CD4-positive, alpha-beta memory T cell (primary cell): ENCODE data around the gene ARL2BP. TPM values are rescaled to one million over a fixed set of nuclear protein-coding genes. Genes with fewer than 3 reads are reported as not detected.

Experiments
- CTCF ChIA-PET: fragments of 350-600 bp; sonication (Branson Sonifier 250); formaldehyde crosslinking; loops from one replicate; lab custom pipeline; 2021; ENCODE audit warnings: inconsistent platforms; ENCODE audit not compliant: partially characterized antibody; lab: Charles Lee
- POLR2A ChIA-PET: fragments of 350-600 bp; sonication (Branson Sonifier 250); formaldehyde crosslinking; loops from one replicate; lab custom pipeline; 2021; ENCODE audit not compliant: partially characterized antibody; lab: Charles Lee
- DNase-seq, 5 donors: peaks; one replicate each; pipeline versions ENCODE4 v3.0.0 to v3.0.0-alpha.2; 2020 to 2022; ENCODE audit warnings: mixed read lengths in 1 of 5
- H3K27ac ChIP-seq: one replicate; pipeline ENCODE4 v1.7.0; 2013; ENCODE audit warnings: low read depth, low read length
- H3K27me3 ChIP-seq: 2 replicates; pipeline ENCODE4 v1.7.0; 2013; ENCODE audit warnings: mild to moderate bottlenecking, low read length, moderate library complexity; ENCODE audit not compliant: insufficient read depth
- H3K36me3 ChIP-seq: 2 replicates; pipeline ENCODE4 v1.7.0; 2013; ENCODE audit warnings: mild to moderate bottlenecking, low read length, moderate library complexity; ENCODE audit not compliant: insufficient read depth
- H3K4me1 ChIP-seq: 2 replicates; pipeline ENCODE4 v1.7.0; 2013; ENCODE audit warnings: mild to moderate bottlenecking, low read length, moderate library complexity; ENCODE audit not compliant: insufficient read depth
- H3K4me3 ChIP-seq, 2 donors: one replicate each; pipeline ENCODE4 v1.7.0; 2013; ENCODE audit warnings: low read length in 2 of 2, mild to moderate bottlenecking in 1 of 2
- H3K9me3 ChIP-seq, 2 donors: one replicate each; pipeline ENCODE4 v1.7.0; 2013; ENCODE audit warnings: low read length in 2 of 2, control low read depth in 1 of 2; ENCODE audit not compliant: control insufficient read depth in 1 of 2
- H3K27ac Mint-ChIP-seq, 7 donors: one replicate each; pipeline ENCODE4 v1.8.0; 2020 to 2021; ENCODE audit warnings: mixed read lengths in 7 of 7, mild to moderate bottlenecking in 6 of 7, inconsistent platforms in 3 of 7, moderate library complexity in 3 of 7
- H3K27me3 Mint-ChIP-seq, 2 donors: one replicate each; pipeline ENCODE4 v1.8.0; 2020 to 2021; ENCODE audit warnings: mixed read lengths in 2 of 2
- H3K36me3 Mint-ChIP-seq, 2 donors: one replicate each; pipeline ENCODE4 v1.8.0; 2020 to 2021; ENCODE audit warnings: mixed read lengths in 2 of 2, inconsistent platforms in 1 of 2, mild to moderate bottlenecking in 1 of 2
- H3K4me1 Mint-ChIP-seq, 4 donors: one replicate each; pipeline ENCODE4 v1.8.0; 2020 to 2021; ENCODE audit warnings: mixed read lengths in 4 of 4, mild to moderate bottlenecking in 1 of 4
- H3K4me3 Mint-ChIP-seq, 8 donors: one replicate each; pipeline ENCODE4 v1.8.0; 2020 to 2021; ENCODE audit warnings: mixed read lengths in 8 of 8, mild to moderate bottlenecking in 7 of 8, moderate library complexity in 6 of 8, inconsistent platforms in 3 of 8
- H3K9me3 Mint-ChIP-seq, 8 donors: one replicate each; pipeline ENCODE4 v1.8.0; 2020 to 2021; ENCODE audit warnings: mixed read lengths in 8 of 8, mild to moderate bottlenecking in 5 of 8, inconsistent platforms in 3 of 8, moderate library complexity in 1 of 8
- intact Hi-C: fragments of 100-400 bp; cut with micrococcal nuclease; formaldehyde crosslinking; loops from one replicate; pipeline ENCODE4 v1.15.1; 2023
- polyA plus RNA-seq, 2 donors: library from polyadenylated mRNA; unstranded; fragments of 300-500 nt; fragmentation: Illumina TruSeq; gene quantifications; one replicate each; pipeline ENCODE4 v1.2.3, GENCODE V29; 2021
- total RNA-seq, 2 experiments: library from RNA; stranded (reverse); gene quantifications; one replicate each; pipeline ENCODE4 v1.2.3, GENCODE V29; 2021

ARL2BP gene
- total and polyA plus RNA-seq, 4 experiments from 2014 or later = 48.0 to 181 (median 89.5) TPM

GRCh38 chr16:57301126-57301817 lies 56.2 kb downstream of the ARL2BP start:
- Mint-ChIP-seq H3K9me3 (no peaks in the 10 kb centered on the region), H3K36me3 (no peaks in the 10 kb centered on the region), H3K27me3 (no peaks in the 10 kb centered on the region), H3K4me3 (no peak overlapping the region), H3K27ac (peak overlapping the region in 2 of 7 donors; percentile 12 to 34), H3K4me1 (peaks cover 12 to 27% (median 17%) of the 10 kb centered on the region in 4 donors)
- Histone ChIP-seq H3K27ac (no peak overlapping the region), H3K4me3 (peak overlapping the region in 1 of 2 donors; percentile 9), H3K27me3 (no peaks in the 10 kb centered on the region), H3K4me1 (peaks cover 49% of the 10 kb centered on the region), H3K9me3 (no peaks in the 10 kb centered on the region), H3K36me3 (no peaks in the 10 kb centered on the region)
- DNase-seq = no peak
- CTCF ChIA-PET = interaction anchor here (0.8 to 10.3 kb wide), 12 partner anchors 10 to 291 kb away, joined by 3 to 174 read pairs (median 4); partner anchors contain the start of genes ARL2BP, CIAPIN1, COQ9 and POLR2C
- intact Hi-C loops = no loop called here
- POLR2A ChIA-PET = interaction anchor here (0.7 to 3.9 kb wide), 6 partner anchors 22 to 174 kb away, joined by 3 to 26 read pairs (median 14); partner anchors contain the start of gene ARL2BP

Other genes with a start within 250 kb of the ARL2BP start
- 1 to 10 TPM; 3.8 to 4.1 TPM for gene CPNE2, start 152.7 kb upstream of the ARL2BP start, total RNA-seq
- gene CPNE2, start 152.7 kb upstream of the ARL2BP start, polyA plus RNA-seq = 1 to 10 TPM; 6.7 to 6.8 TPM
- 100 to 1,000 TPM; 147 to 157 TPM for gene PSME3IP1, start 59.2 kb upstream of the ARL2BP start, total RNA-seq
- gene PSME3IP1, start 59.2 kb upstream of the ARL2BP start, polyA plus RNA-seq = 10 to 100 TPM; 59.9 to 64.5 TPM
- 10 to 100 TPM; 32.8 to 38.0 TPM for gene RSPRY1, start 58.9 kb upstream of the ARL2BP start, total RNA-seq
- gene RSPRY1, start 58.9 kb upstream of the ARL2BP start, polyA plus RNA-seq = 10 to 100 TPM; 28.5 to 34.0 TPM
- gene PLLP, start 39.4 kb downstream of the ARL2BP start, total RNA-seq = 1 to 10 TPM; 1.6 to 2.4 TPM
- gene PLLP, start 39.4 kb downstream of the ARL2BP start, polyA plus RNA-seq = 1 to 10 TPM; 1.6 to 2.2 TPM
- gene CCL22, start 113.5 kb downstream of the ARL2BP start, total RNA-seq = under 1 TPM in 1 of 2 experiments, not detected in 1; 0.26 TPM
- not detected for gene CCL22, start 113.5 kb downstream of the ARL2BP start, polyA plus RNA-seq
- not detected for gene CX3CL1, start 127.2 kb downstream of the ARL2BP start, total RNA-seq
- gene CX3CL1, start 127.2 kb downstream of the ARL2BP start, polyA plus RNA-seq = not detected
- not detected for gene CCL17, start 159.5 kb downstream of the ARL2BP start, total RNA-seq
- gene CCL17, start 159.5 kb downstream of the ARL2BP start, polyA plus RNA-seq = not detected
- gene CIAPIN1, start 202.1 kb downstream of the ARL2BP start, total RNA-seq = 10 to 100 TPM; 28.1 to 28.5 TPM
- 10 to 100 TPM; 45.6 to 65.3 TPM for gene CIAPIN1, start 202.1 kb downstream of the ARL2BP start, polyA plus RNA-seq
- 10 to 100 TPM; 35.3 to 37.7 TPM for gene COQ9, start 202.2 kb downstream of the ARL2BP start, total RNA-seq
- gene COQ9, start 202.2 kb downstream of the ARL2BP start, polyA plus RNA-seq = 10 to 100 TPM; 26.8 to 27.9 TPM
- 10 to 100 TPM; 71.4 to 78.1 TPM for gene POLR2C, start 217.4 kb downstream of the ARL2BP start, total RNA-seq
- 10 to 100 TPM; 35.7 to 58.3 TPM for gene POLR2C, start 217.4 kb downstream of the ARL2BP start, polyA plus RNA-seq
- gene DOK4, start 241.2 kb downstream of the ARL2BP start, total RNA-seq = 1 to 10 TPM; 2.8 to 3.0 TPM
- gene DOK4, start 241.2 kb downstream of the ARL2BP start, polyA plus RNA-seq = 1 to 10 TPM; 1.7 to 2.7 TPM